ENCODE results near the gene TXNL4A. TPM values are rescaled to one million over a fixed set of nuclear protein-coding genes. Genes with fewer than 3 reads are reported as not detected.
A peak's percentile ranks its signal among the peaks of the same experiment; 100 is the strongest.

The TXNL4A gene
- total and polyA plus RNA-seq, 3 donors from 2014 or later = 37.4 to 158 (median 47.0) TPM

DNA sequence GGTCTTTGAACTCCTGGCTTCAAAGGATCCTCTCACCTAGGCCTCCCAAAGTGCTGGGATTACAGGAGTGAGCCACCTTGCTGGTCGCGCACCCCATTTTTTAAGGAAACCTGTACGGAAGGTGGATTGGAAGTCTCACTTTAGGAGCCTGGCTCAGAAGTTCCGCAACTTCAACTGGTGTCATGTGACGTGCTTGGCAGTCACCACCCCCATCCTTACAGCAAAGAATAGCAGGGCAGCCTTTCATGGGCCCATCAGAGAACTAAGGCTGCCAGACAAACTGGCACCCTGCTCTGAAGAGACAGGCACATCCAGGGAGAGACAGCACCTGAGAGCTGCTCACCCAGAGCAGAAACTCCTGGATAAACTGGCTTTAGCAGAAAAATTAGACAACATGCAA lies 33.6 kb downstream of the TXNL4A start:
- WGBS, 2 donors = 86 to 94% methylated on average over 5 of the region's 5 CpGs
- Histone ChIP-seq H3K9me3 (no peaks in the 10 kb centered on the region), H3K36me3 (ENCODE audit: low read depth, missing control alignments) (no peaks in the 10 kb centered on the region), H3K27me3 (no peaks in the 10 kb centered on the region), H3K4me1 (peaks cover 6% of the 10 kb centered on the region), H3K4me3 (no peak overlapping the region), H3K27ac (no peak overlapping the region)
- intact Hi-C loops (cut with DNase I; ENCODE audit: low total_unique reads) = no loop called here
- TF ChIP-seq POLR2A (IDR thresholded peaks at IDR 0.05) = no peak
- no peak for TF ChIP-seq CTCF (IDR thresholded peaks at IDR 0.05)
- peak; percentile 13 for DNase-seq

- no peaks in the 10 kb centered on the region for H3K9me3 ChIP-seq
- no peak for TF ChIP-seq CTCF (IDR thresholded peaks at IDR 0.05)
- TF ChIP-seq POLR2A (IDR thresholded peaks at IDR 0.05) = no peak
- H3K27ac ChIP-seq = no peak overlapping the region
- H3K4me3 ChIP-seq = no peak overlapping the region
- intact Hi-C loops (cut with DNase I; ENCODE audit: low total_unique reads) = no loop called here
- WGBS, 2 donors = 78 to 79% methylated on average over 10 of the region's 10 CpGs
- peak; percentile 5 for DNase-seq
- peaks cover 9% of the 10 kb centered on the region for H3K4me1 ChIP-seq
- H3K27me3 ChIP-seq = no peaks in the 10 kb centered on the region
- no peaks in the 10 kb centered on the region for H3K36me3 ChIP-seq (ENCODE audit: low read depth, missing control alignments)
These were observed 34.3 kb downstream of the TXNL4A start for GRCh38 chr18:79953971-79954651.

- peak overlapping the region; percentile 1 to 18 for H3K4me3 ChIP-seq
- H3K27ac ChIP-seq = no peak overlapping the region
- H3K4me1 ChIP-seq = peaks cover 13% of the 10 kb centered on the region
- H3K27me3 ChIP-seq = no peaks in the 10 kb centered on the region
- 71 to 74% methylated on average over 4 to 24 of the region's 24 CpGs for WGBS, 2 donors
- DNase-seq = peak; percentile 13
- TF ChIP-seq POLR2A (IDR thresholded peaks at IDR 0.05) = no peak
- no peak for TF ChIP-seq CTCF (IDR thresholded peaks at IDR 0.05)
- intact Hi-C loops (cut with DNase I; ENCODE audit: low total_unique reads) = no loop called here
- H3K36me3 ChIP-seq (ENCODE audit: low read depth, missing control alignments) = no peaks in the 10 kb centered on the region
- no peaks in the 10 kb centered on the region for H3K9me3 ChIP-seq
These were observed 35.3 kb downstream of the TXNL4A start for GRCh38 chr18:79952996-79953559.

DNA sequence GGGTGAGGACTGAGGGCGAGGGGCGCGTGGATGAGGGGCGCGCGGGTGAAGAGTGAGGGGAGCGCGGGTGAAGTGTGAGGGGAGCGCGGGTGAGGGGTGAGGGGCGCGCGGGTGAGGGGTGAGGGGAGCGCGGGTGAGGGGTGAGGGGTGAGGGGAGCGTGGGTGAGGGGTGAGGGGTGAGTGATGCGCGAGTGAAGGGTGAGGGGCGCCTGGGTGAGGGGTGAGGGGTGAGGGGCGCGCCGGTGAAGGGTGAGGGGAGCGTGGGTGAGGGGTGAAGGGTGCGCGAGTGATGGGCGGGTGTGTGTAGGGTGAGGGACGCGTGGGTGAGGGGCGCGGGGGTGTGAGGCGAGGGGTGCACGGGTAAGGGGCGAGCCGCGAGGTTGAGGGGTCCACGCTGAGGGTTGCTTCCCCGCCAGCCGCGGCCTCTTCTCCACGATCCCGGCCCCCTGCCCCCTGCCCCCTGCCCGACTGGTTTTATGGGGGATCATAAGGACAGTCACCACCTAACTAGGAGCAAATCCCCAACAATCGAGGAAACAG lies 35.8 kb downstream of the TXNL4A start:
- no peak for TF ChIP-seq POLR2A (IDR thresholded peaks at IDR 0.05)
- TF ChIP-seq CTCF (IDR thresholded peaks at IDR 0.05) = no peak
- peak; percentile 12 for DNase-seq
- Histone ChIP-seq H3K4me1 (peaks cover 14% of the 10 kb centered on the region), H3K4me3 (peak overlapping the region; percentile 84 to 86), H3K27ac (no peak overlapping the region), H3K27me3 (no peaks in the 10 kb centered on the region), H3K9me3 (no peaks in the 10 kb centered on the region), H3K36me3 (ENCODE audit: low read depth, missing control alignments) (no peaks in the 10 kb centered on the region)
- intact Hi-C loops (cut with DNase I; ENCODE audit: low total_unique reads) = no loop called here
- WGBS, 2 donors = 24 to 30% methylated on average over 42 to 43 of the region's 43 CpGs

Measured in testis (tissue), 3 donors.